Hepatocyte (in vitro differentiated cells): ENCODE results near the gene RBM42.

Source experiments
- EZH2 ChIP-seq: fragments of 200-600 bp; sonication (generic); IDR thresholded peaks from 2 replicates; pipeline ENCODE4 v1.6.1; 2016; ENCODE audit warnings: antibody characterized with exemption, mild to moderate bottlenecking, borderline replicate concordance
- EZH2phosphoT487 ChIP-seq: fragments of 200-600 bp; sonication (generic); IDR thresholded peaks from one replicate; pipeline ENCODE4 v1.6.1; 2018; ENCODE audit warnings: antibody characterized with exemption, mild to moderate bottlenecking, low read depth, moderate library complexity; ENCODE audit not compliant: unreplicated experiment, severe bottlenecking
- TF ChIP-seq, protein P1 (sequence below): fragments of 200-600 bp; sonication (generic); IDR thresholded peaks from 2 replicates; pipeline ENCODE4 v1.5.1; 2016; ENCODE audit warnings: antibody characterized with exemption, mild to moderate bottlenecking; ENCODE audit not compliant: poor library complexity

DNA sequence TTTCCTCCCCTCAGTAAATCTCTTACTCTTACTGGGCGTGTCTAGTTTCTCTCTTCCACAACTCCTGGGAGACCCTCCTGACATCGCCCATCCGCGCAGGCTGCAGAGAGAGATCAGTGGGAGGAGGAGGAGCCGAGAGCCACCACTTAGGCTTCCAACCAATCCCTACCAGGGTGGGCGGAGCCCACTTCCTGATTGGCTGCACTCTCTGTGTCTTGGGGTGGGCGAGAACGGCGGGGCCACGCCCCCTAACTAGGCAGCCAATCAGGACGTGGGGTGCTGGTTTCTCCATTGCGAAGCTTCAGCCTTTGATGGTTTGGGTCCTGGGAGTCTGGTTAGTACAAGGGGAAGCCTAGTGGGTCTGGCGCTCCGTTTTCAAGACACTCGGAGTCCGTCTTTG is 43.0 kb upstream of the RBM42 start, which contains the start of gene PMIS2:
- TF ChIP-seq, protein P1, sequence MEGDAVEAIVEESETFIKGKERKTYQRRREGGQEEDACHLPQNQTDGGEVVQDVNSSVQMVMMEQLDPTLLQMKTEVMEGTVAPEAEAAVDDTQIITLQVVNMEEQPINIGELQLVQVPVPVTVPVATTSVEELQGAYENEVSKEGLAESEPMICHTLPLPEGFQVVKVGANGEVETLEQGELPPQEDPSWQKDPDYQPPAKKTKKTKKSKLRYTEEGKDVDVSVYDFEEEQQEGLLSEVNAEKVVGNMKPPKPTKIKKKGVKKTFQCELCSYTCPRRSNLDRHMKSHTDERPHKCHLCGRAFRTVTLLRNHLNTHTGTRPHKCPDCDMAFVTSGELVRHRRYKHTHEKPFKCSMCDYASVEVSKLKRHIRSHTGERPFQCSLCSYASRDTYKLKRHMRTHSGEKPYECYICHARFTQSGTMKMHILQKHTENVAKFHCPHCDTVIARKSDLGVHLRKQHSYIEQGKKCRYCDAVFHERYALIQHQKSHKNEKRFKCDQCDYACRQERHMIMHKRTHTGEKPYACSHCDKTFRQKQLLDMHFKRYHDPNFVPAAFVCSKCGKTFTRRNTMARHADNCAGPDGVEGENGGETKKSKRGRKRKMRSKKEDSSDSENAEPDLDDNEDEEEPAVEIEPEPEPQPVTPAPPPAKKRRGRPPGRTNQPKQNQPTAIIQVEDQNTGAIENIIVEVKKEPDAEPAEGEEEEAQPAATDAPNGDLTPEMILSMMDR = no peak
- no peak for TF ChIP-seq EZH2phosphoT487
- no peak for TF ChIP-seq EZH2
